Neural crest cell (in vitro differentiated cells): Measurements from ENCODE around the gene BPIFB3. TPM values are rescaled to one million over a fixed set of nuclear protein-coding genes. Genes with fewer than 3 reads are reported as not detected.

ENCODE experiments used
- DNase-seq: peaks from one replicate; pipeline ENCODE4 v3.0.0; 2021; ENCODE audit warnings: low read depth, mixed read lengths, low spot score
- H3K27ac Mint-ChIP-seq: one replicate; pipeline ENCODE4 v1.8.0; 2021; ENCODE audit warnings: mild to moderate bottlenecking, mixed read lengths; ENCODE audit not compliant: unreplicated experiment
- H3K27me3 Mint-ChIP-seq: 2 replicates; pipeline ENCODE4 v1.8.0; 2021; ENCODE audit warnings: low read depth, mild to moderate bottlenecking, mixed read lengths
- H3K36me3 Mint-ChIP-seq: 2 replicates; pipeline ENCODE4 v1.8.0; 2021; ENCODE audit warnings: low read depth, mild to moderate bottlenecking, mixed read lengths
- H3K4me1 Mint-ChIP-seq: 2 replicates; pipeline ENCODE4 v1.8.0; 2021; ENCODE audit warnings: mixed read lengths
- H3K4me3 Mint-ChIP-seq: one replicate; pipeline ENCODE4 v1.8.0; 2021; ENCODE audit warnings: mild to moderate bottlenecking, mixed read lengths
- H3K9me3 Mint-ChIP-seq: 2 replicates; pipeline ENCODE4 v1.8.0; 2021; ENCODE audit warnings: mixed read lengths
- CTCF ChIP-seq: fragments of 200-600 bp; sonication (generic); conservative IDR thresholded peaks from 2 replicates; pipeline ENCODE4 v1.5.0; 2021; ENCODE audit warnings: antibody characterized with exemption, mild to moderate bottlenecking
- total RNA-seq: library from RNA; stranded (reverse); gene quantifications from 2 replicates; pipeline ENCODE4 v1.2.1, GENCODE V29; 2021

The BPIFB3 gene
- total RNA-seq, 1 donor from 2014 or later, result not detected

DNA sequence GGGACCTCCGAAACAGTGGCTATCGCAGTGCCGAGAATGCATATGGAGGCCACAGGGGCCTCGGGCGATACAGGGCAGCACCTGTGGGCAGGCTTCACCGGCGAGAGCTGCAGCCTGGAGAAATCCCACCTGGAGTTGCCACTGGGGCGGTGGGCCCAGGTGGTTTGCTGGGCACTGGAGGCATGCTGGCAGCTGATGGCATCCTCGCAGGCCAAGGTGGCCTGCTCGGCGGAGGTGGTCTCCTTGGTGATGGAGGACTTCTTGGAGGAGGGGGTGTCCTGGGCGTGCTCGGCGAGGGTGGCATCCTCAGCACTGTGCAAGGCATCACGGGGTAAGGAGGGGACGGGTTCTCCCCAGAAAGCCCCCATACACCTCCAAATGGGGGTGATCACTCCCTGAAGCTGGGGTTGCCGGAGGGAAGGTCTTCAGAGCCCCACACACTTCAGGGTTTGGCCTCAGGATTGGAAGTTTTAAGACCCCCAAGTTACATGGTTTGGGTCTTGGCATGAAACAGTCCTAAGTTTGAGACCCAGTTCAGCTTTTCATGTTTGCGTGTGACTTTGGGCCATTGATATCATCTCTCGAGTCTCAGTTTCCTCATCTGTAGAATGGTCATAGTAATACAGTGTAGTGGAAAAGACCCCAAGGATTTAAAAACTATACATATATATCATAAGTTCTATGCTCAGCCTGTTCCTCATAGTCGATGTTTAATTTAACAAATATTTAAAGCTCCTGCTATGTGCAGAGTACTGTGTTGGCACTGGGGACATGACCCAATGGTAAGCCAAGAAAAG lies 30.0 kb downstream of the BPIFB3 start:
- Mint-ChIP-seq H3K36me3 (no peaks in the 10 kb centered on the region), H3K4me3 (no peak overlapping the region), H3K4me1 (no peaks in the 10 kb centered on the region), H3K9me3 (peaks cover 6% of the 10 kb centered on the region), H3K27me3 (peaks cover 12% of the 10 kb centered on the region), H3K27ac (no peak overlapping the region)
- no peak for TF ChIP-seq CTCF
- no peak for DNase-seq

GRCh38 chr20:33084722-33085121 lies 31.0 kb downstream of the BPIFB3 start:
- H3K36me3 Mint-ChIP-seq, result no peaks in the 10 kb centered on the region
- no peak overlapping the region for H3K27ac Mint-ChIP-seq
- H3K9me3 Mint-ChIP-seq, result peaks cover 6% of the 10 kb centered on the region
- DNase-seq, result no peak
- H3K4me3 Mint-ChIP-seq, result no peak overlapping the region
- H3K4me1 Mint-ChIP-seq, result no peaks in the 10 kb centered on the region
- no peak for TF ChIP-seq CTCF
- peaks cover 12% of the 10 kb centered on the region for H3K27me3 Mint-ChIP-seq

DNA sequence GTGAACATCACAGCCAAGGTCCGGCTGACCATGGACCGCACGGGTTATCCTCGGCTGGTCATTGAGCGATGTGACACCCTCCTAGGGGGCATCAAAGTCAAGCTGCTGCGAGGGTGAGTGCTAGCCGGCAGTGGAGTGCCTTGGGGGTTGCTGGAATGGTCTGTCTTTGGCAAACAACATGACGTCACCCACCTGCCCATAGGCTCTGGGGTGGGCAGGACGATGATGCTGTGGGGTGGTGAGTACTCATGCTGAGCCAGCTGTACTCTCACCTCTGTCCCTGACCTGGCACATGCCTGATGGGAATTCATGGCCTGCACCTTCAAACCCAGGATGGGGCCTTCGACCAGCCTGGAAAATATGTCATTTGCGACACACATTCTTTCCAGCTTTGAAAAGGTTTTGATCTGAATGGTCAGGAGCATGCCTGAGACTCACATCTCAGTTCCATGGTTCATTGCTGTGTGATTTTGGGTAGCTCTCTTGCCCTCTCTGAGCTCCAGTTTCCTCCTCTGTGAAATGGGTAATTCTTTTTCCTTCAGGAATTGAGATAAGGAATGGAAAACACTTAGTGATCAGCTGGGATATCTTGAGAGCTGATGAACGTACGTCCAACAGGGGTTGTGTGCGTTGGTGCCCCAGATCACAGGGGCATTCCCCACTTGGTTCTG lies 32.5 kb downstream of the BPIFB3 start:
- Mint-ChIP-seq H3K36me3 (no peaks in the 10 kb centered on the region), H3K4me1 (no peaks in the 10 kb centered on the region), H3K4me3 (no peak overlapping the region), H3K9me3 (no peaks in the 10 kb centered on the region), H3K27ac (no peak overlapping the region), H3K27me3 (peaks cover 6% of the 10 kb centered on the region)
- TF ChIP-seq CTCF, result no peak
- no peak for DNase-seq

DNA sequence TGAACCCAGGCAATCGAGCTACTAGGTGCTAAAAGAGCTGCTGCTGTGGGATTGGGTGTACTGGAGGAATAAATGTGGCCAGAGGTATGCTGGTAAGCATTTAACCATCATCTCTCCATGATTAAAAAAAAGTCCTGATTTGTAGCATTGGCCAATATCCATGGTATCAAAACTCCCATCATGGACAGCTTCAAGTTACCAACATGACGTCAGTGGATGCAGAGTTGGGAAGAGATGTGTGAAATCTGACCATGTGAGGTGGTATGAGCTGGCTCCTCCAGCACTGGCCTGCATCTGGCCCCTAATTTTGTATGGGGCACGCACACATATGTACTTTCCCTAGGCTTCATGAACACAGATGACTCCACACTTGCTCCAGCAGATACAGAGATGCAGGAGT lies 37.4 kb downstream of the BPIFB3 start:
- Mint-ChIP-seq H3K4me3 (no peak overlapping the region), H3K4me1 (no peaks in the 10 kb centered on the region), H3K27ac (no peak overlapping the region), H3K36me3 (no peaks in the 10 kb centered on the region), H3K27me3 (peaks cover 13% of the 10 kb centered on the region), H3K9me3 (no peaks in the 10 kb centered on the region)
- no peak for DNase-seq
- TF ChIP-seq CTCF, result no peak

GRCh38 chr20:33091693-33092092 lies 38.0 kb downstream of the BPIFB3 start:
- no peak for DNase-seq
- H3K4me1 Mint-ChIP-seq, result no peaks in the 10 kb centered on the region
- H3K27ac Mint-ChIP-seq, result peak overlapping the region; percentile 20
- no peaks in the 10 kb centered on the region for H3K36me3 Mint-ChIP-seq
- TF ChIP-seq CTCF, result no peak
- H3K4me3 Mint-ChIP-seq, result no peak overlapping the region
- no peaks in the 10 kb centered on the region for H3K9me3 Mint-ChIP-seq
- peaks cover 13% of the 10 kb centered on the region for H3K27me3 Mint-ChIP-seq
